K562 (cell line): ENCODE data around the gene MS4A5. TPM values are rescaled to one million over a fixed set of nuclear protein-coding genes. Genes with fewer than 3 reads are reported as not detected.

Experiments
- ATAC-seq: fragments of 200-7000 bp; cut with Tn5 transposase; 3 replicates; pipeline ENCODE4 v1.9.1; 2020; ENCODE audit warnings: moderate library complexity
- BruUV-seq: library from RNA; stranded (reverse); fragments of 400-500 nt; replicated peaks from 2 replicates; lab custom pipeline; 2021; lab: Mats Ljungman, UMichigan
- CTCF ChIA-PET: fragments of 300-600 bp; formaldehyde crosslinking; extraction: SDS; loops from one replicate; lab custom pipeline; 2021; ENCODE audit warnings: low intra/inter-chr PET ratio; lab: Yijun Ruan, JAX
- POLR2A ChIA-PET: fragments of 300-600, 350-650 bp; sonication (Branson Sonifier 250); formaldehyde crosslinking; extraction: SDS; loops from one replicate; lab custom pipeline; 2021; ENCODE audit warnings: antibody characterized with exemption, inconsistent platforms; lab: Yijun Ruan, JAX
- DNase-seq, 4 experiments: peaks; one replicate each; pipeline versions ENCODE4 v3.0.0 to v3.0.0-alpha.2; 2011 to 2018; ENCODE audit warnings: low spot score in 3 of 4, mixed read lengths in 3 of 4; ENCODE audit errors: extremely low read depth in 1 of 4
- FAIRE-seq: peaks from 2 replicates; lab custom pipeline; 2011; peaks lifted over from hg19 to GRCh38; lab: Jason Lieb, UNC
- H2AFZ ChIP-seq: 2 replicates; pipeline ENCODE4 v1.6.0; 2011; ENCODE audit warnings: low read depth, low read length, control low read depth, inconsistent platforms
- H3K27ac ChIP-seq: fragments of 200-600 bp; 3 replicates; pipeline ENCODE4 v1.8.0; 2011; ENCODE audit warnings: low read depth, mild to moderate bottlenecking, control low read depth, inconsistent platforms, low read length, moderate library complexity, mixed read lengths; ENCODE audit errors: extremely low read depth
- H3K27me3 ChIP-seq, 2 experiments: fragments of 300-600 bp in 1 of 2; 2 replicates in 1 of 2; 3 replicates in 1 of 2; pipeline versions ENCODE4 v1.6.0 to v1.8.0; 2011; ENCODE audit warnings: inconsistent platforms in 2 of 2, low read length in 2 of 2, mild to moderate bottlenecking in 1 of 2, mixed read lengths in 1 of 2, moderate library complexity in 1 of 2; ENCODE audit not compliant: control insufficient read depth in 2 of 2, insufficient read depth in 2 of 2
- H3K36me3 ChIP-seq: fragments of 300-600 bp; 3 replicates; pipeline ENCODE4 v1.8.0; 2011; ENCODE audit warnings: mild to moderate bottlenecking, low read length, inconsistent platforms; ENCODE audit not compliant: control insufficient read depth, insufficient read depth
- H3K4me1 ChIP-seq, 2 experiments: fragments of 200-600 bp in 1 of 2; replicated peaks in 1 of 2; 2 replicates in 1 of 2; 3 replicates in 1 of 2; pipeline versions ENCODE4 v1.5.1 to v1.8.0; 2011; ENCODE audit warnings: inconsistent platforms in 2 of 2, low read length in 2 of 2, mild to moderate bottlenecking in 1 of 2, mixed read lengths in 1 of 2, moderate library complexity in 1 of 2; ENCODE audit not compliant: control insufficient read depth in 2 of 2, insufficient read depth in 2 of 2
- H3K4me2 ChIP-seq: 2 replicates; pipeline ENCODE4 v1.6.1; 2011; ENCODE audit warnings: low read length, control low read depth, inconsistent platforms, mixed read lengths; ENCODE audit not compliant: insufficient read depth
- H3K4me3 ChIP-seq: fragments of 200-600 bp; sonication (generic), shearing (Covaris generic); 2 replicates; pipeline ENCODE4 v1.5.1; 2016; ENCODE audit warnings: control low read depth, inconsistent platforms
- H3K79me2 ChIP-seq: fragments of 200-600 bp; 3 replicates; pipeline ENCODE4 v1.8.0; 2011; ENCODE audit warnings: low read length, inconsistent platforms; ENCODE audit not compliant: control insufficient read depth, insufficient read depth
- H3K9ac ChIP-seq, 2 experiments: 2 replicates each; pipeline versions ENCODE4 v1.6.0 to v1.6.1; 2011; ENCODE audit warnings: low read depth in 2 of 2, low read length in 2 of 2, control low read depth in 1 of 2, inconsistent platforms in 1 of 2, mild to moderate bottlenecking in 1 of 2, mixed read lengths in 1 of 2; ENCODE audit not compliant: insufficient read depth in 1 of 2
- H3K9me1 ChIP-seq: one replicate; pipeline ENCODE4 v1.6.0; 2011; ENCODE audit warnings: inconsistent platforms, mild to moderate bottlenecking, low read length, moderate library complexity; ENCODE audit not compliant: control insufficient read depth, insufficient read depth
- H3K9me3 ChIP-seq: replicated peaks from 2 replicates; pipeline ENCODE4 v1.5.1; 2011; ENCODE audit warnings: low read depth, low read length, inconsistent platforms; ENCODE audit not compliant: control insufficient read depth, insufficient read depth
- H4K20me1 ChIP-seq: replicated peaks from 2 replicates; pipeline ENCODE4 v1.6.1; 2011; ENCODE audit warnings: low read length, inconsistent platforms, mixed read lengths; ENCODE audit not compliant: control insufficient read depth, insufficient read depth
- CAMTA2 ChIP-seq: fragments of 250-450 bp; sonication (Bioruptor Pico); conservative IDR thresholded peaks from 2 replicates; pipeline ENCODE4 v1.5.1; 2022
- CHD2 ChIP-seq: IDR thresholded peaks from 2 replicates; pipeline ENCODE4 v1.6.1; 2011; ENCODE audit warnings: low read depth, low read length
- DLX4 ChIP-seq: fragments of 250-450 bp; sonication (Bioruptor Pico); IDR thresholded peaks from 2 replicates; pipeline ENCODE4 v1.6.1; 2021; ENCODE audit warnings: mild to moderate bottlenecking
- E2F1 ChIP-seq: sonication (generic); formaldehyde crosslinking; IDR thresholded peaks from 2 replicates; pipeline ENCODE4 v1.8.1; 2023; ENCODE audit warnings: mild to moderate bottlenecking, missing genetic modification reagents, moderate library complexity
- ESRRA ChIP-seq: fragments of 450-650 bp; IDR thresholded peaks from 2 replicates; pipeline ENCODE4 v1.6.1; 2014; ENCODE audit warnings: low read depth, mild to moderate bottlenecking, moderate library complexity, borderline replicate concordance
- GATA2 ChIP-seq: sonication (generic); formaldehyde crosslinking; IDR thresholded peaks from 2 replicates; pipeline ENCODE4 v1.4.0; 2020; ENCODE audit warnings: mild to moderate bottlenecking, missing genetic modification reagents
- ID3 ChIP-seq, 2 experiments: fragments of 250-450 bp in 1 of 2; fragments of 450-650 bp in 1 of 2; sonication (Bioruptor Pico) in 1 of 2; IDR thresholded peaks; 2 replicates each; pipeline versions ENCODE4 v1.6.1 to v1.8.0; 2016 to 2021; ENCODE audit warnings: mild to moderate bottlenecking in 2 of 2, moderate library complexity in 2 of 2, missing compliant biosample characterization in 1 of 2, missing genetic modification characterization in 1 of 2
- IRF9 ChIP-seq: fragments of 450-650 bp; IDR thresholded peaks from 2 replicates; pipeline ENCODE4 v1.6.1; 2016; ENCODE audit warnings: missing biosample characterization, missing genetic modification characterization
- MYC ChIP-seq, 2 experiments: fragments of 250-450 bp in 1 of 2; sonication (Bioruptor Pico) in 1 of 2; IDR thresholded peaks; 2 replicates each; pipeline versions ENCODE4 v1.5.1 to v1.6.1; 2012 to 2021; ENCODE audit warnings: low read depth in 2 of 2, borderline replicate concordance in 1 of 2, improper control_type of control experiment in 1 of 2, low read length in 1 of 2, mild to moderate bottlenecking in 1 of 2, moderate library complexity in 1 of 2
- POLR2B ChIP-seq: fragments of 450-650 bp; IDR thresholded peaks from 2 replicates; pipeline ENCODE4 v1.6.1; 2018; ENCODE audit warnings: low read depth; ENCODE audit not compliant: partially characterized antibody
- SPI1 ChIP-seq: IDR thresholded peaks from 2 replicates; pipeline ENCODE4 v1.6.1; 2011; ENCODE audit warnings: low read depth, low read length, control low read depth, borderline replicate concordance
- ZBTB12 ChIP-seq: fragments of 250-450 bp; sonication (Bioruptor Pico); IDR thresholded peaks from 2 replicates; pipeline ENCODE4 v1.4.0; 2020
- ZNF395 ChIP-seq: fragments of 200-800 bp; sonication (Bioruptor generic); IDR thresholded peaks from 2 replicates; pipeline ENCODE4 v1.6.1; 2017; ENCODE audit warnings: missing genetic modification characterization, missing compliant biosample characterization
- WGBS: fragments of 100-300 bp; shearing (Covaris generic); methylation state at CpG from one replicate; pipeline ENCODE4 v1.1.6; 2016; ENCODE audit warnings: low coverage, mixed read lengths; ENCODE audit not compliant: insufficient coverage; ENCODE audit errors: missing lambda C conversion rate; 5-methylcytosine and 5-hydroxymethylcytosine counted together
- in situ Hi-C: fragments of 300-500 bp; cut with MboI; formaldehyde crosslinking; loops from 4 replicates; pipeline ENCODE4 v1.15.0; 2018; ENCODE audit warnings: inconsistent platforms, mixed read lengths
- intact Hi-C: fragments of 100-400 bp; cut with micrococcal nuclease; formaldehyde crosslinking; loops from 2 replicates; pipeline ENCODE4 v1.14.2; 2022
- polyA plus RNA-seq, 8 experiments: library from polyadenylated mRNA; depleted of rRNA in 4 of 8; stranded (reverse) in 5 of 8; unstranded in 3 of 8; fragments of >200 nt; fragmentation: Nextera tagmentation in 2 of 8; fragmentation: Illumina TruSeq in 1 of 8; extraction: Ambion mirVana in 2 of 8; extraction: Trizol in 1 of 8; gene quantifications; 2 replicates each; pipeline versions ENCODE4 v1.2.1 to v1.2.3, GENCODE V29; 2011 to 2014; ENCODE audit warnings: inconsistent platforms in 1 of 8, missing spikeins in 1 of 8
- total RNA-seq, 7 experiments: library from RNA; depleted of rRNA in 6 of 7; stranded (reverse); fragments of >200 nt in 6 of 7; fragmentation: Illumina TruSeq in 2 of 7; extraction: Trizol in 2 of 7; gene quantifications; 2 replicates each; pipeline versions ENCODE4 v1.2.1 to v1.2.3, GENCODE V29; 2011 to 2021; ENCODE audit warnings: low replicate concordance in 1 of 7

Gene MS4A5
- total and polyA plus RNA-seq, 9 of the 15 experiments (the other 6 are each of a cell fraction or from before 2014, with no cell fraction given) = not detected

GRCh38 chr11:60394666-60395380 lies 34.5 kb upstream of the MS4A5 start:
- POLR2A ChIA-PET = no interaction called here
- no peak overlapping the region for H3K4me3 ChIP-seq
- no peaks in the 10 kb centered on the region for H3K79me2 ChIP-seq
- H3K27ac ChIP-seq = no peak overlapping the region
- H3K36me3 ChIP-seq = no peaks in the 10 kb centered on the region
- no TSS peak for BruUV-seq
- no peak for ATAC-seq
- H2AFZ ChIP-seq = no peak overlapping the region
- CTCF ChIA-PET = no interaction called here
- TF ChIP-seq MYC (IDR thresholded peaks at IDR 0.05; ENCODE audit: low read depth, low read length) = no peak
- TF ChIP-seq MYC (CRISPR knock-in tag; IDR thresholded peaks at IDR 0.05; ENCODE audit: borderline replicate concordance, low read depth) = no peak
- TF ChIP-seq E2F1 (CRISPR knock-in tag) = no peak
- TF ChIP-seq GATA2 (CRISPR knock-in tag) = no peak
- TF ChIP-seq ZBTB12 (CRISPR knock-in tag) = no peak
- no peak for TF ChIP-seq ID3 (CRISPR knock-in tag; IDR thresholded peaks at IDR 0.05)
- TF ChIP-seq ID3 (tag; IDR thresholded peaks at IDR 0.05) = no peak
- TF ChIP-seq DLX4 = no peak
- TF ChIP-seq POLR2B = no peak
- TF ChIP-seq ESRRA = no peak
- TF ChIP-seq IRF9 = no peak
- TF ChIP-seq SPI1 = no peak
- no peak for TF ChIP-seq ZNF395 (CRISPR knock-in tag)
- no peak for TF ChIP-seq CHD2
- TF ChIP-seq CAMTA2 (CRISPR knock-in tag) = no peak
- TF ChIP-seq, all 486 proteins: peak for 0
- no peaks in the 10 kb centered on the region for H3K9me1 ChIP-seq
- no peaks in the 10 kb centered on the region for H4K20me1 ChIP-seq
- WGBS = 2% methylated on average over 7 of the region's 7 CpGs
- H3K4me1 ChIP-seq = no peaks in the 10 kb centered on the region
- FAIRE-seq (no peak), DNase-seq (no peak)
- intact Hi-C loops (no loop called here), in situ Hi-C loops (no loop called here)
- no peak overlapping the region for H3K9ac ChIP-seq
- no peak overlapping the region for H3K4me2 ChIP-seq
- H3K9me3 ChIP-seq = no peaks in the 10 kb centered on the region
- no peaks in the 10 kb centered on the region for H3K27me3 ChIP-seq
